GM12878 (cell line): ENCODE data around the gene CCNB1IP1. TPM values are rescaled to one million over a fixed set of nuclear protein-coding genes. Genes with fewer than 3 reads are reported as not detected.
A peak's percentile ranks its signal among the peaks of the same experiment; 100 is the strongest.

ENCODE experiments used
- ATF7 ChIP-seq: fragments of 450-650 bp; IDR thresholded peaks from 2 replicates; pipeline ENCODE4 v1.6.1; 2016; ENCODE audit warnings: low read depth, mild to moderate bottlenecking
- BCL11A ChIP-seq: IDR thresholded peaks from 2 replicates; pipeline ENCODE4 v1.6.1; 2011; ENCODE audit warnings: low read depth, low read length
- BRCA1 ChIP-seq: IDR thresholded peaks from 2 replicates; pipeline ENCODE4 v1.6.1; 2011; ENCODE audit warnings: low read depth, low read length, improper control_type of control experiment
- CREB1 ChIP-seq: IDR thresholded peaks from 2 replicates; pipeline ENCODE4 v1.6.1; 2012; ENCODE audit warnings: low read depth, mild to moderate bottlenecking, inconsistent platforms
- GABPA ChIP-seq: IDR thresholded peaks from 2 replicates; pipeline ENCODE4 v1.6.1; 2014; ENCODE audit warnings: antibody characterized with exemption, low read depth, mild to moderate bottlenecking, inconsistent platforms
- IKZF1 ChIP-seq: fragments of 450-650 bp; conservative IDR thresholded peaks from 2 replicates; pipeline ENCODE4 v1.6.1; 2017; ENCODE audit warnings: antibody characterized with exemption, mild to moderate bottlenecking
- JUNB ChIP-seq: IDR thresholded peaks from 2 replicates; pipeline ENCODE4 v1.6.1; 2016; ENCODE audit warnings: antibody characterized with exemption, mild to moderate bottlenecking
- MXI1 ChIP-seq: fragments of 150-350 bp; IDR thresholded peaks from 2 replicates; pipeline ENCODE4 v1.6.1; 2011; ENCODE audit warnings: low read depth, mild to moderate bottlenecking, inconsistent platforms, low read length, improper control_type of control experiment
- MYC ChIP-seq: IDR thresholded peaks from 2 replicates; pipeline ENCODE4 v1.6.1; 2011; ENCODE audit warnings: mild to moderate bottlenecking, low read length, moderate library complexity, inconsistent platforms; ENCODE audit not compliant: insufficient read depth, insufficient replicate concordance, insufficient read length, severe bottlenecking
- NBN ChIP-seq: fragments of 450-650 bp; IDR thresholded peaks from 2 replicates; pipeline ENCODE4 v1.6.1; 2016
- NFYA ChIP-seq: IDR thresholded peaks from 2 replicates; pipeline ENCODE4 v1.6.1; 2011; ENCODE audit warnings: low read depth, mild to moderate bottlenecking, low read length, improper control_type of control experiment, borderline replicate concordance
- NFYB ChIP-seq: IDR thresholded peaks from 2 replicates; pipeline ENCODE4 v1.6.1; 2011; ENCODE audit warnings: low read depth, mild to moderate bottlenecking, low read length, improper control_type of control experiment, moderate library complexity; ENCODE audit not compliant: insufficient read depth
- PAX5 ChIP-seq: IDR thresholded peaks from 2 replicates; pipeline ENCODE4 v1.6.1; 2011; ENCODE audit warnings: low read depth, low read length, borderline replicate concordance
- PAX8 ChIP-seq: fragments of 450-650 bp; IDR thresholded peaks from 2 replicates; pipeline ENCODE4 v1.6.1; 2017; ENCODE audit warnings: mild to moderate bottlenecking, moderate library complexity
- POLR2AphosphoS5 ChIP-seq: IDR thresholded peaks from 2 replicates; pipeline ENCODE4 v1.6.1; 2011; ENCODE audit warnings: mild to moderate bottlenecking, low read length, inconsistent platforms
- RUNX3 ChIP-seq: IDR thresholded peaks from 2 replicates; pipeline ENCODE4 v1.6.1; 2012; ENCODE audit warnings: low read length, inconsistent platforms
- SMAD1 ChIP-seq: fragments of 450-650 bp; IDR thresholded peaks from 2 replicates; pipeline ENCODE4 v1.6.1; 2018; ENCODE audit warnings: mild to moderate bottlenecking, low read depth; ENCODE audit not compliant: partially characterized antibody
- SRF ChIP-seq, 2 experiments: IDR thresholded peaks; 2 replicates each; pipeline ENCODE4 v1.6.1; 2011; ENCODE audit warnings: low read depth in 2 of 2, low read length in 2 of 2, mild to moderate bottlenecking in 1 of 2, moderate library complexity in 1 of 2
- SUZ12 ChIP-seq: fragments of 200-600 bp; sonication (generic); IDR thresholded peaks from one replicate; pipeline ENCODE4 v1.6.1; 2018; ENCODE audit warnings: antibody characterized with exemption, mild to moderate bottlenecking; ENCODE audit not compliant: unreplicated experiment
- TAF1 ChIP-seq: IDR thresholded peaks from 2 replicates; pipeline ENCODE4 v1.6.1; 2011; ENCODE audit warnings: mild to moderate bottlenecking, low read depth, low read length, borderline replicate concordance
- TBL1XR1 ChIP-seq: IDR thresholded peaks from 2 replicates; pipeline ENCODE4 v1.6.1; 2012; ENCODE audit warnings: low read depth, low read length, improper control_type of control experiment
- polyA plus RNA-seq, 11 experiments: library from polyadenylated mRNA; depleted of rRNA in 4 of 11; unstranded in 6 of 11; stranded (reverse) in 5 of 11; fragments of >200 nt; fragmentation: Nextera tagmentation in 4 of 11; fragmentation: Illumina TruSeq in 1 of 11; extraction: Ambion mirVana in 4 of 11; extraction: Trizol in 1 of 11; gene quantifications; 1 replicate in 1 of 11; 2 replicates in 10 of 11; pipeline versions ENCODE4 v1.2.1 to v1.2.3, GENCODE V29; 2011 to 2016; ENCODE audit warnings: inconsistent platforms in 2 of 11, missing spikeins in 2 of 11, low read depth in 1 of 11
- total RNA-seq, 4 experiments: library from RNA; depleted of rRNA in 3 of 4; stranded (reverse); fragments of >200 nt in 3 of 4; fragmentation: Illumina TruSeq in 1 of 4; extraction: Trizol in 1 of 4; gene quantifications; 2 replicates each; pipeline versions ENCODE4 v1.2.1 to v1.2.3, GENCODE V29; 2013 to 2021
- TF ChIP-seq, protein P1 (sequence below): fragments of 450-650 bp; IDR thresholded peaks from 2 replicates; pipeline ENCODE4 v1.6.1; 2014; ENCODE audit warnings: mild to moderate bottlenecking
- TF ChIP-seq, protein P2 (sequence below): fragments of 450-650 bp; formaldehyde crosslinking; IDR thresholded peaks from 2 replicates; pipeline ENCODE4 v1.4.0; 2022; ENCODE audit warnings: mild to moderate bottlenecking, moderate library complexity
- TF ChIP-seq, protein P3 (sequence below): fragments of 450-650 bp; IDR thresholded peaks from 2 replicates; pipeline ENCODE4 v1.6.1; 2017; ENCODE audit warnings: mild to moderate bottlenecking, low read depth, inconsistent platforms; ENCODE audit not compliant: poor library complexity, severe bottlenecking

Gene CCNB1IP1
- total and polyA plus RNA-seq, 10 of the 15 experiments (the other 5 are each of a cell fraction or from before 2014, with no cell fraction given), result 20.4 to 165 (median 86.5) TPM

DNA sequence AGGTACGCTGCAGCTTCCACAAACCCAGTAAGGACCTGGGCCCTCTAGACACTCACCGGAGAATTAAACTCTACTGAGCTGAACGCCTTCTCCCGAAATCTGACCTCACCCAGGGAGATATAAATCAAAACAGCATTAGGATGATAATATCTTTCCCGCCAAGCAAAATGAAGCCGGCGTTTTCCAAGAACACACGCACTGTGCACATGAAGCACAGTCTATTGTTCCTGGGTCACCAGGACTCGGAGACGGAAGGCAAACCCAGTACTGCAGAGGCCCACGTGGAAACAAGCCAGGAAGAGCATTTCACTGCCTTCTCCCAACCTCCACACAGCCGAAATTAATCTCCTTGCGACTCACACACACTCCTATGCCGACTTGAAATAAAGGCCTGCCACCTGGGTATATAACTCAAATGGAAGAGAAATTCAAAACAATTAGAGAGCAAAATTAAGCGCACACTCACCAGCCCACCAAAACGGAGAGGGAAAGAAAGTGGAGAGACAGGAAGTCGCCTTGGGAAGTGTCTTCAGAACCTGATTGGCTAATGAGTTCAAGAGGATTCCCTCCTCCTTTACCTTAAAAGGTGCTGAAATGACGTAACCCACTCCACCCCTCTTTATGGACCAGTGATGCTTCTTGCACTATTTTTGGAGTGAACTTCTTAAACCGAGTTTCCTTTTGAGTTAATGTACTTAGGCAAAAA is at the start of gene CCNB1IP1 (continued):
- TF ChIP-seq CREB1 (peak; percentile 82), PAX5 (no peak), JUNB (peak; percentile 74), MYC (no peak), PAX8 (no peak), TAF1 (no peak), NBN (peak; percentile 79), SRF (IDR thresholded peaks at IDR 0.05; ENCODE audit: low read depth in 2 of 2, low read length in 2 of 2) (peak; percentile 80 to 97), IKZF1 (peak; percentile 80), ATF7 (peak; percentile 99), POLR2AphosphoS5 (peak; percentile 63), SUZ12 (no peak), RUNX3 (peak; percentile 54; the same call in 1 of the 2 replicates), MXI1 (peak; percentile 88), SMAD1 (peak; percentile 42), BRCA1 (no peak), NFYB (peak; percentile 99), GABPA (peak; percentile 63; the same call in 1 of the 2 replicates), NFYA (peak; percentile 76), BCL11A (peak; percentile 40; the same call in 1 of the 2 replicates), TBL1XR1 (peak; percentile 65; the same call in 1 of the 2 replicates)
- TF ChIP-seq, protein P1, sequence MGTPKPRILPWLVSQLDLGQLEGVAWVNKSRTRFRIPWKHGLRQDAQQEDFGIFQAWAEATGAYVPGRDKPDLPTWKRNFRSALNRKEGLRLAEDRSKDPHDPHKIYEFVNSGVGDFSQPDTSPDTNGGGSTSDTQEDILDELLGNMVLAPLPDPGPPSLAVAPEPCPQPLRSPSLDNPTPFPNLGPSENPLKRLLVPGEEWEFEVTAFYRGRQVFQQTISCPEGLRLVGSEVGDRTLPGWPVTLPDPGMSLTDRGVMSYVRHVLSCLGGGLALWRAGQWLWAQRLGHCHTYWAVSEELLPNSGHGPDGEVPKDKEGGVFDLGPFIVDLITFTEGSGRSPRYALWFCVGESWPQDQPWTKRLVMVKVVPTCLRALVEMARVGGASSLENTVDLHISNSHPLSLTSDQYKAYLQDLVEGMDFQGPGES, result no peak
- TF ChIP-seq, protein P2, sequence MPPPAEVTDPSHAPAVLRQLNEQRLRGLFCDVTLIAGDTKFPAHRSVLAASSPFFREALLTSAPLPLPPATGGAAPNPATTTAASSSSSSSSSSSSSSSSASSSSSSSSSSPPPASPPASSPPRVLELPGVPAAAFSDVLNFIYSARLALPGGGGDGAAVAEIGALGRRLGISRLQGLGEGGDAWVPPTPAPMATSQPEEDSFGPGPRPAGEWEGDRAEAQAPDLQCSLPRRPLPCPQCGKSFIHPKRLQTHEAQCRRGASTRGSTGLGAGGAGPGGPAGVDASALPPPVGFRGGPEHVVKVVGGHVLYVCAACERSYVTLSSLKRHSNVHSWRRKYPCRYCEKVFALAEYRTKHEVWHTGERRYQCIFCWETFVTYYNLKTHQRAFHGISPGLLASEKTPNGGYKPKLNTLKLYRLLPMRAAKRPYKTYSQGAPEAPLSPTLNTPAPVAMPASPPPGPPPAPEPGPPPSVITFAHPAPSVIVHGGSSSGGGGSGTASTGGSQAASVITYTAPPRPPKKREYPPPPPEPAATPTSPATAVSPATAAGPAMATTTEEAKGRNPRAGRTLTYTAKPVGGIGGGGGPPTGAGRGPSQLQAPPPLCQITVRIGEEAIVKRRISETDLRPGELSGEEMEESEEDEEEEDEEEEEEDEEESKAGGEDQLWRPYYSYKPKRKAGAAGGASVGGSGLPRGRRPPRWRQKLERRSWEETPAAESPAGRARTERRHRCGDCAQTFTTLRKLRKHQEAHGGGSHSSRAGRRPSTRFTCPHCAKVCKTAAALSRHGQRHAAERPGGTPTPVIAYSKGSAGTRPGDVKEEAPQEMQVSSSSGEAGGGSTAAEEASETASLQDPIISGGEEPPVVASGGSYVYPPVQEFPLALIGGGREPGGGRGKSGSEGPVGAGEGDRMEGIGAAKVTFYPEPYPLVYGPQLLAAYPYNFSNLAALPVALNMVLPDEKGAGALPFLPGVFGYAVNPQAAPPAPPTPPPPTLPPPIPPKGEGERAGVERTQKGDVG (CRISPR knock-in tag), result no peak
- TF ChIP-seq, protein P3, sequence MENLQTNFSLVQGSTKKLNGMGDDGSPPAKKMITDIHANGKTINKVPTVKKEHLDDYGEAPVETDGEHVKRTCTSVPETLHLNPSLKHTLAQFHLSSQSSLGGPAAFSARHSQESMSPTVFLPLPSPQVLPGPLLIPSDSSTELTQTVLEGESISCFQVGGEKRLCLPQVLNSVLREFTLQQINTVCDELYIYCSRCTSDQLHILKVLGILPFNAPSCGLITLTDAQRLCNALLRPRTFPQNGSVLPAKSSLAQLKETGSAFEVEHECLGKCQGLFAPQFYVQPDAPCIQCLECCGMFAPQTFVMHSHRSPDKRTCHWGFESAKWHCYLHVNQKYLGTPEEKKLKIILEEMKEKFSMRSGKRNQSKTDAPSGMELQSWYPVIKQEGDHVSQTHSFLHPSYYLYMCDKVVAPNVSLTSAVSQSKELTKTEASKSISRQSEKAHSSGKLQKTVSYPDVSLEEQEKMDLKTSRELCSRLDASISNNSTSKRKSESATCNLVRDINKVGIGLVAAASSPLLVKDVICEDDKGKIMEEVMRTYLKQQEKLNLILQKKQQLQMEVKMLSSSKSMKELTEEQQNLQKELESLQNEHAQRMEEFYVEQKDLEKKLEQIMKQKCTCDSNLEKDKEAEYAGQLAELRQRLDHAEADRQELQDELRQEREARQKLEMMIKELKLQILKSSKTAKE, result no peak
